ENCODE measurements around the gene RPEL1. TPM values are rescaled to one million over a fixed set of nuclear protein-coding genes. Genes with fewer than 3 reads are reported as not detected.

RPEL1 gene
- total and polyA plus RNA-seq, 2 of the 8 experiments (the other 6 are each of a cell fraction or from before 2014, with no cell fraction given) = 0.12 TPM; not detected in 1

- CTCF ChIA-PET (ENCODE audit: partially characterized antibody) = interaction anchor here (0.7 to 3.0 kb wide), 8 partner anchors 9 to 373 kb away, joined by 3 to 13 read pairs (median 5); no protein-coding TSS in a partner anchor
- no peak for FAIRE-seq
- no peak for TF ChIP-seq TAF1 (IDR thresholded peaks at IDR 0.05; ENCODE audit: low read depth, low read length)
- TF ChIP-seq SIX5 (IDR thresholded peaks at IDR 0.05; ENCODE audit: low read depth, low read length) = no peak
Observed at GRCh38 chr10:103246324-103246723, 637 bp downstream of the RPEL1 start.

More at GRCh38 chr10:103246324-103246723, 637 bp downstream of the RPEL1 start:
- no peaks in the 10 kb centered on the region; the same call in 1 of the 2 replicates for H3K79me1 ChIP-seq (ENCODE audit: low read depth, low read length)
- no peaks in the 10 kb centered on the region for H3K36me3 ChIP-seq (ENCODE audit: control insufficient read depth in 2 of 4, insufficient read depth in 4 of 4, low read length in 3 of 4)
- no peak overlapping the region for H2BK120ac ChIP-seq (replicated peaks; ENCODE audit: low read depth, low read length)
- H3K14ac ChIP-seq (ENCODE audit: insufficient read length) = no peak overlapping the region
- peaks cover 2 to 7% (median 5%) of the 10 kb centered on the region in 4 experiments; a peak in 5 of 7 replicates for H3K4me1 ChIP-seq (replicated peaks in 1 of 4; ENCODE audit: control insufficient read depth in 3 of 4, insufficient read depth in 4 of 4, low read length in 3 of 4)
- H3K4me2 ChIP-seq (ENCODE audit: insufficient read depth in 1 of 2, low read depth in 2 of 2, low read length in 2 of 2) = no peak overlapping the region
- no peak overlapping the region for H3K9ac ChIP-seq (replicated peaks in 1 of 4; ENCODE audit: extremely low read depth in 1 of 4, low read depth in 3 of 4, low read length in 3 of 4)
- no peaks in the 10 kb centered on the region for H3K79me2 ChIP-seq (ENCODE audit: control insufficient read depth in 1 of 2, insufficient read depth in 2 of 2, low read length in 2 of 2)
- no peak overlapping the region for H2AFZ ChIP-seq (ENCODE audit: low read length)
- peaks cover 6% of the 10 kb centered on the region; the same call in 1 of the 2 replicates for H3K23me2 ChIP-seq (ENCODE audit: low read depth, low read length)
- H3K4ac ChIP-seq (replicated peaks; ENCODE audit: insufficient read length, low read depth, low read length) = no peak overlapping the region
- H4K8ac ChIP-seq (ENCODE audit: extremely low read depth, insufficient read depth, low read length) = no peak overlapping the region
- POLR2A ChIA-PET (ENCODE audit: partially characterized antibody) = no interaction called here
- no peak overlapping the region for H4K5ac ChIP-seq (ENCODE audit: insufficient read length, low read depth, low read length)
- no peak overlapping the region for H3K4me3 ChIP-seq (ENCODE audit: extremely low read depth in 1 of 4, insufficient read depth in 2 of 4, low read depth in 3 of 4, low read length in 4 of 4)
- no peaks in the 10 kb centered on the region for H3K27me3 ChIP-seq (replicated peaks in 1 of 4; ENCODE audit: control insufficient read depth in 3 of 4, extremely low read depth in 1 of 4, insufficient read depth in 3 of 4, low read length in 3 of 4)
- no peak for DNase-seq (ENCODE audit: low read depth in 1 of 2, low spot score in 2 of 2)
- H2BK15ac ChIP-seq (ENCODE audit: low read length) = no peak overlapping the region
- H3K27ac ChIP-seq (ENCODE audit: low read depth, low read length) = no peak overlapping the region
- no peak overlapping the region for H3K18ac ChIP-seq (ENCODE audit: extremely low read depth, low read length)
- H3K23ac ChIP-seq (ENCODE audit: insufficient read length) = no peak overlapping the region
- no peak overlapping the region for H3K56ac ChIP-seq (replicated peaks; ENCODE audit: insufficient read length, low read depth, low read length)
- no peak overlapping the region for H2BK20ac ChIP-seq (ENCODE audit: low read length)
- no peak overlapping the region for H2AK5ac ChIP-seq (ENCODE audit: low read depth, low read length)
- WGBS, 2 experiments (ENCODE audit: extremely low coverage in 1 of 2, insufficient coverage in 1 of 2, insufficient read length in 1 of 2, insufficient replicate concordance in 2 of 2, low coverage in 1 of 2, low lambda C conversion rate in 2 of 2, missing lambda C conversion rate in 1 of 2) = 86% methylated on average over 4 of the region's 4 CpGs; no CpG with 5 or more reads in 1 of the 2 experiments
- H4K91ac ChIP-seq (replicated peaks; ENCODE audit: insufficient read length, low read length) = no peak overlapping the region
- no peak overlapping the region for H2BK12ac ChIP-seq (ENCODE audit: low read depth, low read length)
- H4K20me1 ChIP-seq (replicated peaks in 1 of 2; ENCODE audit: control insufficient read depth in 1 of 2, insufficient read depth in 2 of 2, low read length in 2 of 2) = no peaks in the 10 kb centered on the region
- no peak overlapping the region for H2BK5ac ChIP-seq (ENCODE audit: low read depth, low read length)
- H3K9me3 ChIP-seq (ENCODE audit: insufficient read depth in 2 of 2, low read depth in 1 of 2, low read length in 1 of 2) = no peaks in the 10 kb centered on the region
